Spleen (tissue), 7 donors: ENCODE measurements around the gene NCOA7.

Source experiments
- CTCF ChIP-seq, 11 experiments: fragments of 200-600 bp in 7 of 11; fragments of 450-650 bp in 4 of 11; sonication (generic) in 4 of 11; IDR thresholded peaks in 8 of 11; conservative IDR thresholded peaks in 3 of 11; 1 replicate in 7 of 11; 2 replicates in 4 of 11; pipeline versions ENCODE4 v1.4.0 to v1.8.0; 2016 to 2021; ENCODE audit warnings: antibody characterized with exemption in 11 of 11, inconsistent platforms in 4 of 11, mild to moderate bottlenecking in 1 of 11
- POLR2A ChIP-seq, 3 donors: fragments of 450-650 bp; IDR thresholded peaks; one replicate each; pipeline ENCODE4 v1.5.1; 2017; ENCODE audit warnings: antibody characterized with exemption in 3 of 3, mild to moderate bottlenecking in 1 of 3
- POLR2AphosphoS5 ChIP-seq, 3 donors: sonication (generic); formaldehyde crosslinking; IDR thresholded peaks; one replicate each; pipeline ENCODE4 v1.5.1; 2017; ENCODE audit warnings: antibody characterized with exemption in 3 of 3
- donor health status: DM: no; HTN: no; CAD: no; lungs with moderate emphysema.
- donor health status: DM: no; HTN: no; CAD: no.
- donor health status: DM: no; HTN: no; CAD: no.

- TF ChIP-seq CTCF (IDR thresholded peaks at IDR 0.05 in 8 of 11, conservative IDR thresholded peaks at IDR 0.05 in 3 of 11) (no peak), POLR2A (IDR thresholded peaks at IDR 0.05) (no peak), POLR2AphosphoS5 (IDR thresholded peaks at IDR 0.05) (no peak)
Observed at GRCh38 chr6:125831659-125832058, 40.9 kb downstream of the NCOA7 start.
